Mucosa of descending colon (tissue), 3 donors: ENCODE measurements around the gene TALDO1. TPM values are rescaled to one million over a fixed set of nuclear protein-coding genes. Genes with fewer than 3 reads are reported as not detected.

Experiments used
- ATAC-seq: fragments of 200-7000 bp; cut with Tn5 transposase; one replicate; pipeline ENCODE4 v1.9.1; 2020; ENCODE audit warnings: mild to moderate bottlenecking, moderate library complexity
- DNase-seq, 3 donors: peaks; one replicate each; pipeline ENCODE4 v3.0.0-alpha.2; 2020
- H3K36me3 ChIP-seq: fragments of 200-600 bp; one replicate; pipeline ENCODE4 v1.8.0; 2021; ENCODE audit warnings: low read depth, mild to moderate bottlenecking
- H3K4me1 ChIP-seq: fragments of 200-600 bp; one replicate; pipeline ENCODE4 v1.8.0; 2021; ENCODE audit warnings: low read depth, mild to moderate bottlenecking
- H3K4me3 ChIP-seq: fragments of 200-600 bp; one replicate; pipeline ENCODE4 v1.8.0; 2021; ENCODE audit warnings: mild to moderate bottlenecking
- H3K9me3 ChIP-seq: fragments of 200-600 bp; one replicate; pipeline ENCODE4 v1.8.0; 2021; ENCODE audit warnings: mild to moderate bottlenecking
- intact Hi-C, 2 donors: fragments of 100-400 bp; cut with DNase I in 1 of 2; cut with micrococcal nuclease in 1 of 2; formaldehyde crosslinking; loops; one replicate each; pipeline versions ENCODE4 v1.11.0 to v1.11.1; 2022; cut with DNase I, micrococcal nuclease
- total RNA-seq, 3 donors: library from RNA; stranded (reverse); fragmentation: NEBNext Ultra II Directional in 2 of 3; extraction: Animal tissue kit (Norgen Biotek cat#: 25700) in 2 of 3; gene quantifications; one replicate each; pipeline versions ENCODE4 v1.2.1 to v1.2.4, GENCODE V29; 2021 to 2023
- TF ChIP-seq, protein P1 (sequence below): fragments of 200-600 bp; IDR thresholded peaks from one replicate; pipeline ENCODE4 v1.8.0; 2022; ENCODE audit warnings: antibody characterized with exemption, mild to moderate bottlenecking
- donor health status: DM: no; HTN: no; CAD: no; lungs with moderate emphysema.
- donor health status: DM: no; HTN: no; CAD: no.
- donor health status: DM: no; HTN: yes; CAD: no.

TALDO1 gene
- total RNA-seq, 3 donors from 2014 or later: 101 to 158 (median 128) TPM

DNA sequence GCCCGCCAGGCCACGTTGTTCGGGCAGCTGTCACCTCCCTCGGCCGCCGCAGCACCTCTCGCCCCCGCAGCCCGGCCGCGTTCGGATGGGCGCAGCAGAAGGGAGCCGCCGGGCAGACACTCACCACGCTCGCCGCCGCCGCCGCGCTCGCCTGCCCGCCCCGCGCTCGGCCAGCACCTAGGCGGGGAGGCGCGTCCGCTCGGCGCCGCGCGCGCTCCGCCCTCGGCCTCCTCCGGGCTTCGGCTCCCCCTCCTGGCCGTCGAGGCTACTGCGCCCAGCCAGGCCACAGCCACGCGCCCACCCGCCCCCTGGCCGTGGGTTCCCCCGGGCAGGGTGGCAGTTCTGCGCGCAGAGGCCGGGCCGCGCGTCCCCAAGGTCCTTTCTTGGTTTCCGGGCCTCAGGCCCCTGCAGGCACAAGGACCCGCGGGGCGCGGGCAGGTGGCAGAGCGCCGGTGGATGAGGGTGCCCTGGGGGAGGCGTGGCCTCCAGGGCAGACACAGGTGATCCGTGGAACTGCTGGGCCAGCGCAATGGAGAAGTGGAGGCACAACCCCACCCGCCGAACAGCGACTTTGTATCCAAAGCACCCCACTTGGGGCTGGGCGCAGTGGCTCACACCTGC lies 50.9 kb downstream of the TALDO1 start, which contains the start of gene SLC25A22:
TSS of gene SLC25A22 (minus strand) at position 189 of the 621 bp plus-strand sequence. CDS start 3,275 bp downstream, outside the sequence.
- peaks cover 27% of the 10 kb centered on the region for H3K4me1 ChIP-seq
- ATAC-seq (peak; percentile 79), DNase-seq (peak; percentile 85 to 90 (median 87))
- TF ChIP-seq, protein P1, sequence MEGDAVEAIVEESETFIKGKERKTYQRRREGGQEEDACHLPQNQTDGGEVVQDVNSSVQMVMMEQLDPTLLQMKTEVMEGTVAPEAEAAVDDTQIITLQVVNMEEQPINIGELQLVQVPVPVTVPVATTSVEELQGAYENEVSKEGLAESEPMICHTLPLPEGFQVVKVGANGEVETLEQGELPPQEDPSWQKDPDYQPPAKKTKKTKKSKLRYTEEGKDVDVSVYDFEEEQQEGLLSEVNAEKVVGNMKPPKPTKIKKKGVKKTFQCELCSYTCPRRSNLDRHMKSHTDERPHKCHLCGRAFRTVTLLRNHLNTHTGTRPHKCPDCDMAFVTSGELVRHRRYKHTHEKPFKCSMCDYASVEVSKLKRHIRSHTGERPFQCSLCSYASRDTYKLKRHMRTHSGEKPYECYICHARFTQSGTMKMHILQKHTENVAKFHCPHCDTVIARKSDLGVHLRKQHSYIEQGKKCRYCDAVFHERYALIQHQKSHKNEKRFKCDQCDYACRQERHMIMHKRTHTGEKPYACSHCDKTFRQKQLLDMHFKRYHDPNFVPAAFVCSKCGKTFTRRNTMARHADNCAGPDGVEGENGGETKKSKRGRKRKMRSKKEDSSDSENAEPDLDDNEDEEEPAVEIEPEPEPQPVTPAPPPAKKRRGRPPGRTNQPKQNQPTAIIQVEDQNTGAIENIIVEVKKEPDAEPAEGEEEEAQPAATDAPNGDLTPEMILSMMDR: peak; percentile 99
- intact Hi-C loops: no loop called here
- no peaks in the 10 kb centered on the region for H3K36me3 ChIP-seq
- peak within 1 kb of the TSS; percentile 51 for H3K4me3 ChIP-seq
- no peaks in the 10 kb centered on the region for H3K9me3 ChIP-seq

DNA sequence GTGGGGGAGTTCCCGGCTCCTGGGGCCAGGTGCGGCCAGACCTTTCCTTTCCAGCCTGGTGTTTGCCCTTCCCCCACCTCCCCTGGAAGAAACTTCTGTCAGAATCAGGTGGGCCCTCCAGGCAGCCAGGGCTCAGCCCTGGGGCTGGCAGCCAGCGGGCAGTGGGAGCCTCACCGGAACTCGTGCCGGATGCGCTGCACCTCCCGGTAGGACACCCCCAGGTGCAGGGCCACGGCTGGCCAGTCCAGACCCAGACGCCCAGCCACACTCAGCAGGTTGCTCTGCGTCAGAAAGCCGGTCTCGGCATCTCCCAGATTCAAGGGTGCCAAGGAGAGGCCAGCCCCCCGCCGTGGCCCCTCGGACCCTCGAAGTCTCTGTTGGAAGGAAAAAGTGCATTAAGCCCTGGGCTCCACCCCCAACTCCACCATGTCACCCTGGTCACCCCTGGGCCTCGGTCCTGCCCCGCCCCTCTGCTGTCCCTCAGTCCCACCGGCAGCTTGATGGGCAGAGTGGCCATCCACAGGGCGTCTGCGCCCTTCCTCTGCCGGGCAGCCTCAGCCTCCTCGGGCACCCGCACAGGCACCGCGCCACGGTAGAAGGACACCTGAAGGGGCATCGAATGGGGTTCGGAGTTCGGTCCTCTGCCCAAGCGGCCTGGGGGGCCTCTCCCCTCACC lies 52.5 kb downstream of the TALDO1 start:
- peaks cover 38% of the 10 kb centered on the region for H3K4me1 ChIP-seq
- no peaks in the 10 kb centered on the region for H3K9me3 ChIP-seq
- intact Hi-C loops: no loop called here
- no peak for ATAC-seq
- no peaks in the 10 kb centered on the region for H3K36me3 ChIP-seq
- TF ChIP-seq, protein P1: no peak
- no peak overlapping the region for H3K4me3 ChIP-seq
- DNase-seq: no peak

DNA sequence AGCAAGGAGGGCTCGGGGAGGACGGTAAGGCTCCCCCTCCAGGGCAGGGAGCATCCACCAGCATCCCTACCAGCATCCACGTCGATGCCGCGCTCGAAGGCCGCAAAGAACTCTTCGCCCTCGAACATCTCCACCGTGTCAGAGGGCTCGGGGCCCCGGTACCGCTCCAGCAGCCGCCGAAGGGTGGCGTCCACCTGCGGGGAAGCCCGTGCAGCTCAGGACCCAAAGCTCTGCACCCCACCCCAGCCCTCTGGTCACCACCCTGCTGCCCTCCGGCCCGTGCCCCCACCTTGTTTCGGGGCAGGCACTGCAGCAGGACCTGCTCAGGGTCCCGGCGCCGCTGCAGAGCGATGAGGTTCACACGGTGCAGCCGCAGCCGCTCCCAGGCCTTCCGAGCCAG lies 53.2 kb downstream of the TALDO1 start:
- H3K9me3 ChIP-seq: no peaks in the 10 kb centered on the region
- H3K4me3 ChIP-seq: no peak overlapping the region
- H3K36me3 ChIP-seq: no peaks in the 10 kb centered on the region
- intact Hi-C loops: no loop called here
- TF ChIP-seq, protein P1: no peak
- peaks cover 37% of the 10 kb centered on the region for H3K4me1 ChIP-seq
- ATAC-seq: no peak
- no peak for DNase-seq

DNA sequence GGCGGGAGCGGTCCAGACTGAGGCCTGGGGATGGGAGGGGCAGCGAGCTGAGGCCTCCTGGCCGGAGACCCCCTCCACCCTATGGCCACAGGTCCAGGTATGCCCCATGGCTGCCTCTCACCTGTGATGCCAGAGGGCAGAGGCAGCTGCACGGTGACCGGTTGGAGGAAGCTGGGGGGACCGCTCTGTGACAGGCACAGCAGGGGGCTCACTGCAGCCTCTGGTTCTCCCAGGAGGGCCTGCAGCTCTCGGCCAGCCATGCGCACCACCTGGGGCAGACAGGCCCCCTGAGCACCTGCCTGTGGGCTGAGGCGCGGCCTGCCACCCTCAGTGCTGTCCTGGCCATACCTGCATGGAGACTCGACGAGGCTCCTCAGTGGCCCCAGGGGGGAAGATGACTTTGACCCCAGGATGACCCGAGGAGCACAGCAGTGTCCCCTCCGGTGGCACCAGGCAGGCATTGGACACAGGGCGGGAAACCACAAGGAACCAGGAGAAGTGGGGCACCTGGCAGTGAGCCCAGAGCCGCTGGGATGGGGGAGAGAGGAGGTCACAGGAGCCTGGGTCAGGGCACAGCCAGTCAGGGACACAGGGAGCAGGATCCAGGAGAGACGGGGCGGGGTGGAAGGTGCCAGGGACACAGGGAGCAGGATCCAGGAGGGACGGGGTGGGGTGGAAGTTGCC lies 54.0 kb downstream of the TALDO1 start:
- TF ChIP-seq, protein P1: no peak
- H3K4me3 ChIP-seq: no peak overlapping the region
- intact Hi-C loops: no loop called here
- H3K9me3 ChIP-seq: no peaks in the 10 kb centered on the region
- ATAC-seq (no peak), DNase-seq (no peak)
- H3K4me1 ChIP-seq: peaks cover 31% of the 10 kb centered on the region
- H3K36me3 ChIP-seq: no peaks in the 10 kb centered on the region

DNA sequence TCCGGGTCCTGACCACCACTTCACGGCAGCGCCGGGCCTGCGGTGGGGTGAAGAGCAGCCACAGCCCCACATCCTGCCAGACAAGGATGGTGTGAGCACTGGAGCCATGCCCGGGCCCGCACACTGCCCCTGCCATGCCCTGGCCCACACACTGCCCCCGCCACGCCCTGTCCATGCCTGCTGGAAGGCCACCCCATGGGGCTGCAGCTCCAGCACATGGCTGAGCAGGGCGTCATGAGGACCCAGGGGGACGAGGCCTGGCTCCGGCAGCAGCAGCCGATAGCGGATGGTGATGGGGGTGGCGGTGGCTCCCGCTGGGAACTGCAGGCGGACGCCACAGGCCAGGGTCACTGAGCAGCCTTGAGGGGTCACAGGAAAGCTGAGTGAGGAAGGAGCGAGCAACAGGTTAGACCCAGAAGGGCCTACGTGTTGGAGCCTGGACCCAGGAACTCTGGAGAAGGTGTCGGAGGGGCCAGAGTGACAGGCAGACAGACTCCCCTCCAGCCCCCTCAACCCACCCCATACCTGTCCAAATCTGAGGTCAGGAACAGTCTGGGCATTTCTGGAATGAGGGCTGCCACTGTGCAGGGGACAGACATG lies 54.9 kb downstream of the TALDO1 start:
- Histone ChIP-seq H3K4me1 (peaks cover 22% of the 10 kb centered on the region), H3K36me3 (no peaks in the 10 kb centered on the region), H3K4me3 (no peak overlapping the region), H3K9me3 (no peaks in the 10 kb centered on the region)
- TF ChIP-seq, protein P1: no peak
- intact Hi-C loops: no loop called here
- DNase-seq (no peak), ATAC-seq (no peak)
